ENCODE data around the gene REXO4.
A peak's percentile ranks its signal among the peaks of the same experiment; 100 is the strongest.
"Not testable (repeated sequence)": the region's sequence is repeated elsewhere in the genome, so short reads cannot be mapped to it uniquely, and the experiment has no call there.

Gene REXO4

DNA sequence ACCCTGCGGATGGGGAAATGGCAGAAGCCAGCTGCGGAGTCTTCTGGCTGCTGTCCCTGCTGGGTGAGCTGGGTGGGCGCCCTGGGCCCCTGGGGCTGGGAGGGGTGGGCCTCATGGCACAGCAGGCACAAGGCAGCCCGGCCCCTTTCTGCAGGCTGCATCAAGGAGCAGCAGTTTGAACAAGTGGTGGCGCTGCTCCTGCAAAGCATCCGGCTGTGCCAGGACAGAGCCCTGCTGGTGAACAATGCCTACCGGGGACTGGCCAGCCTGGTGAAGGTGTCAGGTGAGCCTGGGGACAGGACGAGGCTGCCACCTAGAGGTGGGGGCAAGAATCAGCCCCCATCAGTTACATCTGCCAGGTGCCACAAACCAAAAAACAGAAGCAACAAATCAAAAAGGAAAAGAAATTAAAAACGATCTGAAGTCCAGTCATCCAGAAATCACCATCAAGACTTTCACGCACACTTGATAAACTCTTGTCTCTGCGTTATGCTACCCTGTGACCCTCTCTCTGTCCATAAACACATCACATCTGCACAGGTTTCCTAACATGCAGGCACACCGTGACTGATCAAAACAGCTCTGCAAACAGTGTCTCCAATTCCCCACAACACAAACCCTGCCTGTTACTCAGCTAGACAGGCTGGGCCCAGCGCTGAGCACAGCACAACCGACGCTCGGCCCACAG lies 13.9 kb downstream of the REXO4 start:
- in situ Hi-C loops (cut with HindIII; ENCODE audit: low pct_unique_long_range_greater_than_20kb, low sequenced_read_pairs): no loop called here
- peak; percentile 89 to 91 for DNase-seq (ENCODE audit: low read depth in 1 of 2, low spot score in 1 of 2)
- TF ChIP-seq JUND (IDR thresholded peaks at IDR 0.05; ENCODE audit: low read depth): no peak

- in situ Hi-C loops (cut with HindIII; ENCODE audit: low pct_unique_long_range_greater_than_20kb, low sequenced_read_pairs): no loop called here
- TF ChIP-seq JUND (IDR thresholded peaks at IDR 0.05; ENCODE audit: low read depth): no peak
- DNase-seq (ENCODE audit: low read depth in 1 of 2, low spot score in 1 of 2): no peak
Observed at GRCh38 chr9:133402689-133403088, 15.1 kb downstream of the REXO4 start.

- no peak for TF ChIP-seq JUND (IDR thresholded peaks at IDR 0.05; ENCODE audit: low read depth)
- no peak for DNase-seq (ENCODE audit: low read depth in 1 of 2, low spot score in 1 of 2)
- in situ Hi-C loops (cut with HindIII; ENCODE audit: low pct_unique_long_range_greater_than_20kb, low sequenced_read_pairs): no loop called here
Observed at GRCh38 chr9:133401588-133401987, 16.2 kb downstream of the REXO4 start.

GRCh38 chr9:133400292-133400691 lies 17.5 kb downstream of the REXO4 start:
- DNase-seq (ENCODE audit: low read depth in 1 of 2, low spot score in 1 of 2): no peak
- in situ Hi-C loops (cut with HindIII; ENCODE audit: low pct_unique_long_range_greater_than_20kb, low sequenced_read_pairs): no loop called here
- TF ChIP-seq JUND (IDR thresholded peaks at IDR 0.05; ENCODE audit: low read depth): no peak

DNA sequence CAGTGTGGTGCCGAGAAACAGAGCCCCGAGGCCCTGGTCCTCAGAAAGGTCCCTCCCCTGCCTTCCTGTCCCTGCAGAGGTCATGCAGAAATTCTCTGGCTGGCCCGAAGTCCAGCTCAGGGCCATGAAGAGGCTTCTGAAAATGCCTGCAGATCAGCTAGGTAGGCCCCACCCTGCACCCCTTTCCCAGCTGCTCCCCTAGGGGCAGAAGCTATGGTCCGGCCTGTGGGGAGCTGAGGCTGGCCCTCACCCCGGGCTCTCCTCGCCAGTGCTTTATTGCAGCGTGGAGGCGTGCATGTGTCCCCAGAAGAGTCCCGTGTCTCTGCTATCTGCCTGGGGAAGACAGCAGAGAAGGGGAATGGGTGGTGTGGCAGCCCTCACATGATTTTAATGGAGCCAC lies 19.9 kb downstream of the REXO4 start:
- TF ChIP-seq JUND (IDR thresholded peaks at IDR 0.05; ENCODE audit: low read depth): no peak
- in situ Hi-C loops (cut with HindIII; ENCODE audit: low pct_unique_long_range_greater_than_20kb, low sequenced_read_pairs): no loop called here
- no peak for DNase-seq (ENCODE audit: low read depth in 1 of 2, low spot score in 1 of 2)

- no peak for TF ChIP-seq JUND (IDR thresholded peaks at IDR 0.05; ENCODE audit: low read depth)
- in situ Hi-C loops (cut with HindIII; ENCODE audit: low pct_unique_long_range_greater_than_20kb, low sequenced_read_pairs): no loop called here
- DNase-seq (ENCODE audit: low read depth in 1 of 2, low spot score in 1 of 2): no peak
Observed at GRCh38 chr9:133397370-133397769, 20.4 kb downstream of the REXO4 start.

- DNase-seq (ENCODE audit: low read depth in 1 of 2, low spot score in 1 of 2): peak in 1 of 2 experiments; percentile 49
- no peak for TF ChIP-seq JUND (IDR thresholded peaks at IDR 0.05; ENCODE audit: low read depth)
- in situ Hi-C loops (cut with HindIII; ENCODE audit: low pct_unique_long_range_greater_than_20kb, low sequenced_read_pairs): no loop called here
Observed at GRCh38 chr9:133396952-133397351, 20.9 kb downstream of the REXO4 start.

- DNase-seq (ENCODE audit: low read depth in 1 of 2, low spot score in 1 of 2): no peak
- in situ Hi-C loops (cut with HindIII; ENCODE audit: low pct_unique_long_range_greater_than_20kb, low sequenced_read_pairs): no loop called here
- no peak for TF ChIP-seq JUND (IDR thresholded peaks at IDR 0.05; ENCODE audit: low read depth)
Observed at GRCh38 chr9:133394687-133395271, 23.0 kb downstream of the REXO4 start.

- in situ Hi-C loops (cut with HindIII; ENCODE audit: low pct_unique_long_range_greater_than_20kb, low sequenced_read_pairs): no loop called here
- no peak for TF ChIP-seq JUND (IDR thresholded peaks at IDR 0.05; ENCODE audit: low read depth)
- no peak for DNase-seq (ENCODE audit: low read depth in 1 of 2, low spot score in 1 of 2)
Observed at GRCh38 chr9:133393399-133393798, 24.4 kb downstream of the REXO4 start.

- in situ Hi-C loops (cut with HindIII; ENCODE audit: low pct_unique_long_range_greater_than_20kb, low sequenced_read_pairs): not testable (repeated sequence)
Observed at GRCh38 chr9:133392308-133392707, 25.5 kb downstream of the REXO4 start.

GRCh38 chr9:133391449-133391848 lies 26.4 kb downstream of the REXO4 start:
- DNase-seq (ENCODE audit: low read depth in 1 of 2, low spot score in 1 of 2); in situ Hi-C loops (cut with HindIII; ENCODE audit: low pct_unique_long_range_greater_than_20kb, low sequenced_read_pairs): not testable (repeated sequence)

More at GRCh38 chr9:133392308-133392707, 25.5 kb downstream of the REXO4 start:
- DNase-seq (ENCODE audit: low read depth in 1 of 2, low spot score in 1 of 2): not testable (repeated sequence)

GRCh38 chr9:133390713-133391112 lies 27.1 kb downstream of the REXO4 start:
- DNase-seq (ENCODE audit: low read depth in 1 of 2, low spot score in 1 of 2): no peak
- TF ChIP-seq JUND (IDR thresholded peaks at IDR 0.05; ENCODE audit: low read depth): no peak
- in situ Hi-C loops (cut with HindIII; ENCODE audit: low pct_unique_long_range_greater_than_20kb, low sequenced_read_pairs): no loop called here

DNA sequence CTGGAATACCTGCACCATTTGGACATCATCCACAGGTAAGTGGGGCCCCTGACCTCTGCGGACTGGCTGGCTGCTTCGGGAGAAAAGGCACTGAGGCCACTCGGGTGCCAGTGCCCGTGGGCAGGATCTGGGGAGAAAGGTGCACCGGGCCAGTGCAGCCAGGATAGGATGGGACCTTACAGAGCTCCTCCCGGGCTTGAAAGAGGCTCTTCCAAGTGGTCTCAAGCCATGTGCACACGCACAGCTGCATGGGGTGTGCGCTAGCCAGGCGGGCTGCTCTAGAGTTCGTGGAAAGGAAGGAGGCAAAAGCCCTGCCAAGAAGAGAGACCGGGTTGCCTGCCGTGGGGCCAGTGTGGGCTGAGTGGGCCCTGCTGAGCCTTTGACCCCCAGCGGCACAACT lies 28.2 kb downstream of the REXO4 start:
- TF ChIP-seq JUND (IDR thresholded peaks at IDR 0.05; ENCODE audit: low read depth): no peak
- in situ Hi-C loops (cut with HindIII; ENCODE audit: low pct_unique_long_range_greater_than_20kb, low sequenced_read_pairs): no loop called here
- DNase-seq (ENCODE audit: low read depth in 1 of 2, low spot score in 1 of 2): no peak
